ENCODE results near the gene HK1. TPM values are rescaled to one million over a fixed set of nuclear protein-coding genes. Genes with fewer than 3 reads are reported as not detected.
A peak's percentile ranks its signal among the peaks of the same experiment; 100 is the strongest.

The HK1 gene
- total and polyA plus RNA-seq, 4 donors: 1.8 to 166 (median 7.4) TPM

DNA sequence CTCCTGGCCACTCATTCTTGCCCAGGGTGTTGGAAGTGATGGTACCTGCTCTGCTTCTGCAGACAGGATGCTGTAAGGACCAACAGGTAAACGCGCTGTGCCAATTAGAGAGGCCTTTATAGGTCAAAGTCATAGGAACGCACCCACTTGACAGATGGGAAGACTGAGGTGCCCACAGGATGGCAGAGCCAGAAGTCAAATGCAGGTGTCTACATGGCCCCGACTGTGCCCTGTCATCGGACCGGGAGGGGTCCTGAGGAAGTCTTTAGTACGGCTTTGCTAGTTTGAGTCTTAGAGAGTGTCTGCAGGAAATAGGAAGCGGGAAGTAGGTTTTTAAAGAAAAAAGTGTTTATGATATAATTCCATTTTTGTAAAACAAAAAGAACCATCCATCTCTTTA, 57.3 kb downstream of the HK1 start:
- Histone ChIP-seq H3K27me3 (ENCODE audit: control insufficient read depth in 4 of 4, insufficient read depth in 4 of 4, low read length in 3 of 4) (no peaks in the 10 kb centered on the region), H3K4me3 (ENCODE audit: low read depth in 1 of 3, low read length in 3 of 3) (no peak overlapping the region), H3K36me3 (ENCODE audit: control insufficient read depth in 4 of 4, insufficient read depth in 3 of 4, low read depth in 1 of 4, low read length in 3 of 4) (no peaks in the 10 kb centered on the region), H3K9ac (ENCODE audit: low read depth in 1 of 2, low read length in 2 of 2) (no peak overlapping the region), H3K9me3 (ENCODE audit: control insufficient read depth in 4 of 4, low read length in 3 of 4) (no peaks in the 10 kb centered on the region), H3K27ac (ENCODE audit: low read depth in 1 of 2, low read length in 2 of 2) (peak overlapping the region; percentile 2 to 59), H3K4me1 (ENCODE audit: control insufficient read depth in 4 of 4, insufficient read depth in 4 of 4, low read length in 3 of 4) (peaks cover 0 to 8% (median 3%) of the 10 kb centered on the region in 4 donors)
- no peak for DNase-seq (ENCODE audit: low spot score)
- 82% methylated on average over 8 of the region's 8 CpGs for WGBS
- TF ChIP-seq CTCF (IDR thresholded peaks at IDR 0.05; ENCODE audit: low read depth, low read length, missing input control): no peak
- no peak for TF ChIP-seq JUND (IDR thresholded peaks at IDR 0.05)
- no peak for TF ChIP-seq MAX (IDR thresholded peaks at IDR 0.05)
- TF ChIP-seq RAD21 (IDR thresholded peaks at IDR 0.05): no peak
- TF ChIP-seq GABPA (IDR thresholded peaks at IDR 0.05 in 1 of 2, conservative IDR thresholded peaks at IDR 0.05 in 1 of 2): no peak
- no peak for TF ChIP-seq RXRA (IDR thresholded peaks at IDR 0.05)
- TF ChIP-seq, protein P1, sequence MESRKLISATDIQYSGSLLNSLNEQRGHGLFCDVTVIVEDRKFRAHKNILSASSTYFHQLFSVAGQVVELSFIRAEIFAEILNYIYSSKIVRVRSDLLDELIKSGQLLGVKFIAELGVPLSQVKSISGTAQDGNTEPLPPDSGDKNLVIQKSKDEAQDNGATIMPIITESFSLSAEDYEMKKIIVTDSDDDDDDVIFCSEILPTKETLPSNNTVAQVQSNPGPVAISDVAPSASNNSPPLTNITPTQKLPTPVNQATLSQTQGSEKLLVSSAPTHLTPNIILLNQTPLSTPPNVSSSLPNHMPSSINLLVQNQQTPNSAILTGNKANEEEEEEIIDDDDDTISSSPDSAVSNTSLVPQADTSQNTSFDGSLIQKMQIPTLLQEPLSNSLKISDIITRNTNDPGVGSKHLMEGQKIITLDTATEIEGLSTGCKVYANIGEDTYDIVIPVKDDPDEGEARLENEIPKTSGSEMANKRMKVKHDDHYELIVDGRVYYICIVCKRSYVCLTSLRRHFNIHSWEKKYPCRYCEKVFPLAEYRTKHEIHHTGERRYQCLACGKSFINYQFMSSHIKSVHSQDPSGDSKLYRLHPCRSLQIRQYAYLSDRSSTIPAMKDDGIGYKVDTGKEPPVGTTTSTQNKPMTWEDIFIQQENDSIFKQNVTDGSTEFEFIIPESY (IDR thresholded peaks at IDR 0.05): no peak
- TF ChIP-seq, protein P2, sequence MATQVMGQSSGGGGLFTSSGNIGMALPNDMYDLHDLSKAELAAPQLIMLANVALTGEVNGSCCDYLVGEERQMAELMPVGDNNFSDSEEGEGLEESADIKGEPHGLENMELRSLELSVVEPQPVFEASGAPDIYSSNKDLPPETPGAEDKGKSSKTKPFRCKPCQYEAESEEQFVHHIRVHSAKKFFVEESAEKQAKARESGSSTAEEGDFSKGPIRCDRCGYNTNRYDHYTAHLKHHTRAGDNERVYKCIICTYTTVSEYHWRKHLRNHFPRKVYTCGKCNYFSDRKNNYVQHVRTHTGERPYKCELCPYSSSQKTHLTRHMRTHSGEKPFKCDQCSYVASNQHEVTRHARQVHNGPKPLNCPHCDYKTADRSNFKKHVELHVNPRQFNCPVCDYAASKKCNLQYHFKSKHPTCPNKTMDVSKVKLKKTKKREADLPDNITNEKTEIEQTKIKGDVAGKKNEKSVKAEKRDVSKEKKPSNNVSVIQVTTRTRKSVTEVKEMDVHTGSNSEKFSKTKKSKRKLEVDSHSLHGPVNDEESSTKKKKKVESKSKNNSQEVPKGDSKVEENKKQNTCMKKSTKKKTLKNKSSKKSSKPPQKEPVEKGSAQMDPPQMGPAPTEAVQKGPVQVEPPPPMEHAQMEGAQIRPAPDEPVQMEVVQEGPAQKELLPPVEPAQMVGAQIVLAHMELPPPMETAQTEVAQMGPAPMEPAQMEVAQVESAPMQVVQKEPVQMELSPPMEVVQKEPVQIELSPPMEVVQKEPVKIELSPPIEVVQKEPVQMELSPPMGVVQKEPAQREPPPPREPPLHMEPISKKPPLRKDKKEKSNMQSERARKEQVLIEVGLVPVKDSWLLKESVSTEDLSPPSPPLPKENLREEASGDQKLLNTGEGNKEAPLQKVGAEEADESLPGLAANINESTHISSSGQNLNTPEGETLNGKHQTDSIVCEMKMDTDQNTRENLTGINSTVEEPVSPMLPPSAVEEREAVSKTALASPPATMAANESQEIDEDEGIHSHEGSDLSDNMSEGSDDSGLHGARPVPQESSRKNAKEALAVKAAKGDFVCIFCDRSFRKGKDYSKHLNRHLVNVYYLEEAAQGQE (IDR thresholded peaks at IDR 0.05): no peak
- no peak for TF ChIP-seq TAF1 (conservative IDR thresholded peaks at IDR 0.05)
- no peak for TF ChIP-seq FOXA2 (IDR thresholded peaks at IDR 0.05)
- no peak for TF ChIP-seq NR2F2 (IDR thresholded peaks at IDR 0.05)
- TF ChIP-seq EGR1 (IDR thresholded peaks at IDR 0.05; ENCODE audit: low read depth in 2 of 2): no peak
- TF ChIP-seq YY1 (IDR thresholded peaks at IDR 0.05): no peak
- no peak for TF ChIP-seq FOXA1 (IDR thresholded peaks at IDR 0.05)

DNA sequence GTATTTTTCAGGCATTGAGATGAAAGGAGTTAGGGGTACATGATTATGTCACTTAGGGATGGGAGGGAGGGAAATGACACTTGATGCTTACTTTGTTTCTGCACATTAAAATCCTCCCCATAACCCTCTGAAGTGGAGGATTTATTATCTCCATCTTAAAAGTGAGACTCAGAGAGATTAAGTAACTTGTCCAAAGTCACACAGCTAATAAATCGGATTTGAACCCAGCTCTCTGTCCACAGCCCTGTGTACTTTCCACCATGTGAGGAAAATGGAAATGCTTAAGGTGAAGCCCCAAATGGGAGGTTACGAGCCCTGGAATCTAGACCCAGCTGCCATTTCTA, 58.6 kb downstream of the HK1 start:
- WGBS: 77% methylated on average over 2 of the region's 2 CpGs
- Histone ChIP-seq H3K4me3 (ENCODE audit: low read depth in 1 of 3, low read length in 3 of 3) (no peak overlapping the region), H3K27ac (ENCODE audit: low read depth in 1 of 2, low read length in 2 of 2) (peak overlapping the region in 1 of 2 donors; percentile 39), H3K27me3 (ENCODE audit: control insufficient read depth in 4 of 4, insufficient read depth in 4 of 4, low read length in 3 of 4) (no peaks in the 10 kb centered on the region), H3K4me1 (ENCODE audit: control insufficient read depth in 4 of 4, insufficient read depth in 4 of 4, low read length in 3 of 4) (peaks cover 0 to 8% (median 3%) of the 10 kb centered on the region in 4 donors), H3K9ac (ENCODE audit: low read depth in 1 of 2, low read length in 2 of 2) (no peak overlapping the region), H3K9me3 (ENCODE audit: control insufficient read depth in 4 of 4, low read length in 3 of 4) (no peaks in the 10 kb centered on the region), H3K36me3 (ENCODE audit: control insufficient read depth in 4 of 4, insufficient read depth in 3 of 4, low read depth in 1 of 4, low read length in 3 of 4) (no peaks in the 10 kb centered on the region)
- no peak for DNase-seq (ENCODE audit: low spot score)
- no peak for TF ChIP-seq EGR1 (IDR thresholded peaks at IDR 0.05; ENCODE audit: low read depth in 2 of 2)
- TF ChIP-seq SP1 (IDR thresholded peaks at IDR 0.05): no peak
- TF ChIP-seq, protein P2 (IDR thresholded peaks at IDR 0.05): no peak
- no peak for TF ChIP-seq HNF4G (IDR thresholded peaks at IDR 0.05)
- TF ChIP-seq GABPA (IDR thresholded peaks at IDR 0.05 in 1 of 2, conservative IDR thresholded peaks at IDR 0.05 in 1 of 2): no peak
- no peak for TF ChIP-seq JUND (IDR thresholded peaks at IDR 0.05)
- TF ChIP-seq FOXA2 (IDR thresholded peaks at IDR 0.05): no peak
- TF ChIP-seq MAX (IDR thresholded peaks at IDR 0.05): no peak
- TF ChIP-seq, protein P3, sequence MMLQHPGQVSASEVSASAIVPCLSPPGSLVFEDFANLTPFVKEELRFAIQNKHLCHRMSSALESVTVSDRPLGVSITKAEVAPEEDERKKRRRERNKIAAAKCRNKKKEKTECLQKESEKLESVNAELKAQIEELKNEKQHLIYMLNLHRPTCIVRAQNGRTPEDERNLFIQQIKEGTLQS (IDR thresholded peaks at IDR 0.05): no peak
- TF ChIP-seq CTCF (IDR thresholded peaks at IDR 0.05; ENCODE audit: low read depth, low read length, missing input control): no peak
- TF ChIP-seq RXRA (IDR thresholded peaks at IDR 0.05): no peak
- TF ChIP-seq NR2F2 (IDR thresholded peaks at IDR 0.05): no peak
- no peak for TF ChIP-seq HNF4A (conservative IDR thresholded peaks at IDR 0.05)

Data from liver (tissue), 9 donors.